NCI-H82 (cell line): ENCODE results near the gene ANKS1A.

Source experiments
- DNase-seq: peaks from one replicate; lab custom pipeline; 2025; lab: John Stamatoyannopoulos, UW

The ANKS1A gene

GRCh38 chr6:35024551-35025054 lies 135.5 kb downstream of the ANKS1A start:
- DNase-seq, result peak; percentile 56

GRCh38 chr6:35025232-35026188 lies 136.5 kb downstream of the ANKS1A start:
- DNase-seq, result no peak

GRCh38 chr6:35026434-35027222 lies 137.6 kb downstream of the ANKS1A start:
- no peak for DNase-seq

- no peak for DNase-seq
These were observed 138.8 kb downstream of the ANKS1A start for GRCh38 chr6:35027807-35028206.

- no peak for DNase-seq
These were observed 140.0 kb downstream of the ANKS1A start for GRCh38 chr6:35028781-35029769.

- no peak for DNase-seq
These were observed 141.0 kb downstream of the ANKS1A start for GRCh38 chr6:35030099-35030498.

GRCh38 chr6:35031611-35032529 lies 142.8 kb downstream of the ANKS1A start:
- DNase-seq, result no peak

- no peak for DNase-seq
These were observed 144.6 kb downstream of the ANKS1A start for GRCh38 chr6:35033683-35034082.

- no peak for DNase-seq
These were observed 145.5 kb downstream of the ANKS1A start for GRCh38 chr6:35034411-35035191.

- DNase-seq, result no peak
These were observed 146.5 kb downstream of the ANKS1A start for GRCh38 chr6:35035481-35036030.

GRCh38 chr6:35036059-35036827 lies 147.2 kb downstream of the ANKS1A start:
- DNase-seq, result no peak

GRCh38 chr6:35036828-35037663 lies 148.0 kb downstream of the ANKS1A start:
- DNase-seq, result no peak

- no peak for DNase-seq
These were observed 148.6 kb downstream of the ANKS1A start for GRCh38 chr6:35037664-35038038.

- DNase-seq, result no peak
These were observed 149.0 kb downstream of the ANKS1A start for GRCh38 chr6:35038076-35038475.

GRCh38 chr6:35040398-35040797 lies 151.3 kb downstream of the ANKS1A start:
- no peak for DNase-seq

GRCh38 chr6:35041086-35041861 lies 152.2 kb downstream of the ANKS1A start:
- peak; percentile 18 for DNase-seq
